Raji (cell line): Measurements from ENCODE around the gene C3orf18.

Experiments
- POLR2A ChIP-seq: IDR thresholded peaks from 2 replicates; pipeline ENCODE4 v1.6.1; 2011; ENCODE audit warnings: low read depth, low read length, control low read depth; ENCODE audit not compliant: insufficient read depth

The C3orf18 gene

DNA sequence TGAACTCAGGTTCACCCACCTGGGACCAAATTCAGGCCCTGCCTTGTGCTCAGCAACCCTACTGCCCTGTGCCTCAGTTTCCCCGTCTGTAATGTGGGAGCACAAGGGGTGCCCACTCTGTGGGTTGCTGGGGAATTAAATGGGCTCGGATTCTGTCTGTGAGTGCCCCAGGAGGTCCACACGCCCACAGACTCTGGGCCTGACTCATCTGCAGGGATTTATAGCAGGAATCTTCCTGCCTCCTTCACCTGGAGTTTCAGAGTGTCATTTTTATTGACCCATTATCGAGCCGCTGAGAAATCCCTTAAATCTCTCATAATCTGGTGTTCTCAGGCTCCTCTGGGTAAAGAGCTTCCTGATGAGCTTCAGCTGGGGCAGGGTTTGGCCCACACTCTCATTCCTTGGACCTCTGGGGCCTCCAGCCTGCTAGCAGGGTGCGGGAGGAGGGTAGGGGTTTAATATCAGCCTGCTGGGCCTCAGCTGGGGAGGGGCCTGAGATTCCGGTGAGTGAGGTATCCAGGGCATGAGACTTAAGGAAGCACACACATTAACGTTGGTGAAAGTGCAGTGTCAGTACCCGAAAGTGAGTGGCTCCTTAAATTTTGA, 16.4 kb downstream of the C3orf18 start:
- no peak for TF ChIP-seq POLR2A

DNA sequence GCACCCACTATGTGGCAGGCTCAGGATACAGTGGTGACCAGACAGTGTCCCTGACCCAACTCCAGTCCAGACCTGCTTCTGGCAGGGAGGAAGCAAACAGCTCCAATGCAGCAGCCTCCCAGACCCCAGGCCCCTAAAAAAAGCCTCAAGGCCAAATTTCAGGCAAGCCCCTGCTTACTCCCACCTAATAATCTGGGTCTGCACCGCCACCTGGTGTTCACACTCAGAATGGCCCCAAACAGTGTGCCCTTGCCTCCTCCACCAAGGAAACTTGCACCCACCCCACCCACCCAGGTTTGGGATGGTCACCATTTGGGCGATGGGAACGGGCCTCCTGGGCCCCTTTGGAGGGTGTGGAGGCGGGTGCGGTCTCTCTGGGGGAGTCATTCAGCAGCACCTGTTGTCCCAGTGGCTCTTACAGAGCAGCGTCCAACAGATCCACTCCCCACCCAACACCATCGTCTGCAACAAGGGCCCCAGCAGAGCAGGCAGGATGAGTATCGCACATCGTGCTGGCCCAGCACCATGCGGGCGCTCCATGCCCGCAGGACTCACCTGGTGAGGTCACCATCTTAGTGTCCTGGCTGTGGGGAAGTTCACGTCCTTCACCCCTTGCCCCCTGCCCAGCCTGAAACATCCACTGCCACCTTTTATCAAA, 17.3 kb downstream of the C3orf18 start:
- TF ChIP-seq POLR2A = no peak

DNA sequence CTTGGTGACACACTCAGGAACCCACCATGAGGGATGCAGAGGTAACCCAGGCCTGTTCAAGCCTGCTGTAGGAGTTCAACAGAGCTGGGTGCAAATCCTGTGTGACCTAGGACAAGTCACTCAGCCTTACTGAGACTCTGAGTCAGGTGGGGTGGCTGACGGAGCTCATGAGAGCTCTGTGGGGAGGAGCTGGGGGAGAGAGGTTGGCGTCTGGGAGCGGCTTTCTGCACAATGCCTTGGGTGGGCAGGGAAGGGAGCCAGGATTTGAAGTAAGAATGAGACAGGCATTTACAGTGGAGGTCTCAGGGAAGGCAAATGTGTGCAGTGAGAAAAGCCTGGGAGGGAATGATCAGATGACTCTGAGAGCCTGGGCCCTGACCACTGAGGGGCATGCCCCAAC, 18.3 kb downstream of the C3orf18 start:
- no peak for TF ChIP-seq POLR2A

DNA sequence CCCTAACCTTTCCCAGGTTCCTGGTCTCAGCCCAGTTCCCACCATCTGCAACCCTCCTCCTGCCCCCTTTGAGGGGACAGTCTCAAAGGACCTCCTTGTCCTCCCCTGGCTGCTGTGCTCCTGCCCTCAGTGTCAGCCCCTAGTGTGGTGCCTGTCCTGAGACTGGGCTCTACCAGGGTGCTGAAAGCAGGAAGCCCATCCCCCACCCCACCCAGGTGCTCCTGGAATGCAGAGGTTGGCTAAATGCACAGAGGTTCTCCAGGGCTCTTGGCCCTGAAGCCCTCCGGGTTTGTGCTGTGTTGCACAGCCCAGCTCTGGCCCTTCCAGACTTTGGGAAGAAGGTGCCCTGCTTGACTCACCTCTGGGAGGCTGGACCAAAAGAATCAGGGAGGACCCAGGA, 21.8 kb downstream of the C3orf18 start:
- TF ChIP-seq POLR2A = no peak

DNA sequence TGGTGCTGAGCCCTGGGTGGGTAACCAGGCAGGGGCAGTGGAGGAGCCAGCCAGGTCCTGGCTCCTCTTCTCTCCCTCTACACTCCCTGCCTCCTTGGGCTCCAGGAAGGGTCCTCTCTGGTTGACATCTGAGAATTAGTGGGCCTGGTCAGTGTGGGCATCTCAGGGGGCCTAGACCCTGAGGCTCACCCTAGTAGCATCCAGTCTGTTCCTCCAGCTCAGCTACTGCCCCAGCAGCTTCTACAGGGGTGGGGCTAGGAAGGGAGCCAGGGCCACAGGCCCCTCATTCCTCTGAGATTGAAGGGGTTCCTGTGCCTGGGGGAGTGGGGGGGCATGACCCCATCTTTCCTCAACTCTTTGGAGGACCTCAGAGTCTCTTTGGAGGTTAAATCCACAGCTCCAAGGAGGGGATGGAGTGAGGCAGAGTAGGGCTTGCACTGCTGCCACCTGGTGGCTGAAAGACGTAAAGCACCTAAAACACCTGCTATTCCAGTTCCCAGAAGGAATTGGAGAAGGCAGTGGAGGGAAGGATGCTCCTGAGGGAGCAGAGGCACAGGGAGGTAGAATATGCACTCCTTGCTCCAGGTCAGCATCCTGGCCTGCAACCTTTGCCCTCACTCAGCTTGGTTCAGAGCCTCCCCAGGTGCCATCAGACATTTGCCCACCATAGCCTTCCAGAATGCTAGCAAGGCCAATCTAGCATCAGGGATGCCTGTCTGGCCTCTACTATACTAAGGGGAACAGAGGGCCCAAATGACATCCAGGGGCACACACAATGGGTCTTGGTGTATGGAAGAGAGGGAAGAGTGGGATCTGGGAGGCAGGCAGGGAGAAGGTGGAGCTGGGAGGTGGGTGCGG, 25.1 kb downstream of the C3orf18 start:
- no peak for TF ChIP-seq POLR2A

DNA sequence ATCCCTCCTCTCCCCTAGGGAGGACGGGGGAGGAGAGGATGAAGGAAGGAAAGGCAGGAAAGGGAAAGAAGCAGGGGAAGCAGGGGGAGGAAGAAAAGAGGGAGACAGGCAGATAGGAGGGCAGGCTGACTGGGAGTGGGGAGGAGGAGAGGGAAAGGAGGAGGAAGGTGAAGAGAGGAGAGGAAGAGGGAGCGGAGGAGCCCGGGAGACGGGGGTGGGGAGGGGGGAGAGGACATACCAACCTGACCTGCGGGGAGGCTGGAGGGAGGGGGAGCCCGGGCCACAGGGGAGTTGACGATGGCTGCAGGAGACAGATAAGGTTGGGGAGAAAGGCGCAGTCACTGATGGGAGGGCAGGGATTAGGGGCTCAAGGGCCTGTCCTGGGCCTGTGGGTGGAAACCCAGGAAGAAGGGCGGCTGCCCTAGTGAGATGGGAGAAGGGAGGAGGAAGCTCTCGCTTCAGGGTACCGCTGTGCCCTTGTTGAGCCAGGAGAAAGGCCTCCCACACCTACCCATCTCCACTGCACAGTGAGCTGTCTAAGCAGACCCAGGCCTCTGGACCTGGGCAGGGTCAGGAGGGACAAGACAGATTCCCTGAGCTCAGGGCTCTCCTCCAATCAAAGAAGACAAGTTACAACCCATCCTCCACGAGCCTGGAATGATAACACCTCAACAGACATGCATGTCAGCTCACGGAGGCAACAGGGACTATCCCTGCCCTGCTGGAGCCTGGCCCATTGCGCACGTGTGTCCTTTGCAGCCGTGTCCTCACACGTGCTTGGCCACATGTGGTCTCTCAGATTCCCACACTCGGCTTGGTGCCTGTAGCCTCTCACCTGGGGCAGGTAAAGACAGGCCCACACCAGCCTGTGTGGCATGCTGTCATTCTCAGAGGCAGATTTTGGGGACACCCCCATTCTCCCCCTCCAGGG, 27.9 kb downstream of the C3orf18 start:
- TF ChIP-seq POLR2A = no peak

DNA sequence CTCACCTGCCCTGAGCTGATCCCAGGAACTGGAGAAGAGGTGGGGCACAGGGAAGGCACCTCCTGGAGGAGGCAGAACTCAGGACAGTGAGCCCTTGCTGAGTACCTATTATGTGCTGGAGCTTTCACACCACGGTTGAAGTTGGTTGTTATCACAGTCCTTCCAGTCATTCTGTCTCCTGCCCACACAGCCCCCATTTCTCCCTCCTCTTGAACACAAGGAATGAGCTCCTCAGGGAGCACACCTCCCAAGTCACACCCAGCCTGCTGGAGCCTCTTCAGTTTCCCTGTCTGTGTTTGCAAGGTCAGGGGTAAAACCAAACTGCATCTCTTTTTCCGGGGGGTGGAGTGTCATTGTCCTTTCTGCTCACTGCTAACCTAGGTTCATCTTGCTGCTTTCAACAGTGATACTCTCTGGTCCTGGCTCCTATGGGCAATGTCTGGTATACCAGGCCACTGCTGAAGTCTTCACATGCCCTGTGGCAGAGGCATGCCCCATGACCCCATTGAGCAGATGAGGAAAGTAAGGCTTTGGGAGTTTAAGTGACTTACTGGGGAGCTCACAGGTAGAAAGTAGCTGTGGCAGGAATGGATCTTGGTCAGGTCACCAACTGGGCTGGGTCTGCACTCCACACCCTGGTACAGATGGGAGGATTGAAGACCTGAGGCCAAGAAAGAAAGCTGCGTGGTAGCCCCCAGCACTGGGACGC, 30.0 kb downstream of the C3orf18 start:
- TF ChIP-seq POLR2A = no peak

DNA sequence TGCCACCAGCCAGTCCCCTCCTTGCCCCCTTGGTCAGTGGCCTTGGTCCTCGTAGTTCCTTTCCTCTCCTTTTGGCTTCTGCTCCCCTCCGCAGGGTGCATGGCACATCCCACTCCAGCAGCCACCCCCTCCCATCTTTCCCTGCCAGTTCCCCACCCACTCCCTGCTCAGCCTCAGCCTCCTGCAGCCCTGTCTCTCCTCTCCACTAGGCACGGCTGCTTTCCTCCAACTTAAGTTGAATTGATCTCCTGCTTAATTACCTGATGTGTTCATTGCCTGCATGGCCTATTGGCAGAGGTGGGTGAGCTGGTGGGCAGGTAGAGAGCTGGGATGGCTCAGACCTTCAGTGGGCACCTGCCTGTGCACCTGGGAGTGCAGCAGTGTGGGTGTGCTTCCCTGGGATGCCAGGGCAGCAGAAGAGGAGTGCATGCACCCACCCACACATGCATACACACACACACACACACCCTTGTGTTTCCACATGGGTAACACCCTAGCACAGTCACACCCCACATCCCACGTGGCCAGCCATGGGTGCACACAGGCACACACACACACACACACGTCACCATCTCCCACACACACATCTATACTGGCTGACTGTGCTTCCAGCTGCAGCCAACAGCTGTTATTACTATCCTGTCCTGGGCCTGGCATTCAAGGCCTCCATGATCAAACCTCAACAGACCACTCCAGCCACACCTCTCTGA, 30.9 kb downstream of the C3orf18 start:
- TF ChIP-seq POLR2A = no peak

DNA sequence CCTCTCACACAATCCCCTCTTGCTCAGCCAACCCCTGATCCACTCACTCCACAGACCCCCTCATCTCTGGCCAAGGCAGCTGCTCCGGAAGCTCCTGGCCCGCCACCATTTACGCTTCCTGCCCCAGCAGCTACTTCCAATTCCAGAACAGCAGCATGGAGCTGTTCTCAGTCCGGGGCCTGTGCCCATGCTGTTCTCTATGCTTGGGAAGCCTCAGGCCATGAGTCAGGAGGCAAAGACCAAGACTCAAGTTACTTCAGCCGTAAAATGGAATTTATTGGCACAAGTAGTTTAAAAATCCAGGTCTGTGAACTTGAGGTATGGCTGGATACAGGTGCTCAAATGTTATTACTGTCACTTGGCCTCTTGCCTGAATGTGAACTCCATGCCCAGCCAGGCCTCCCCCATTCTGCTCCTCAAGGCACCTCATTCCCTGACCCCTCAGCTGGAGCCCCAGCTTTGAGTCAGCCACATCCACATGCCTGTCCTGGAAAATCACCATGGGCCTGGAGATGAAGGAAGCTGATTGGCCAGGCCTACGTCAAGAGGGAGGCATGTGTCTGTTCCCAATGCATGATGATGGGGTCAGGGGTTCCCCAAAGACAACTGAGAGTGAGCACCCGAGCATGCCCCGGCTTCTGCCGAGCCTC, 32.7 kb downstream of the C3orf18 start:
- TF ChIP-seq POLR2A = no peak

DNA sequence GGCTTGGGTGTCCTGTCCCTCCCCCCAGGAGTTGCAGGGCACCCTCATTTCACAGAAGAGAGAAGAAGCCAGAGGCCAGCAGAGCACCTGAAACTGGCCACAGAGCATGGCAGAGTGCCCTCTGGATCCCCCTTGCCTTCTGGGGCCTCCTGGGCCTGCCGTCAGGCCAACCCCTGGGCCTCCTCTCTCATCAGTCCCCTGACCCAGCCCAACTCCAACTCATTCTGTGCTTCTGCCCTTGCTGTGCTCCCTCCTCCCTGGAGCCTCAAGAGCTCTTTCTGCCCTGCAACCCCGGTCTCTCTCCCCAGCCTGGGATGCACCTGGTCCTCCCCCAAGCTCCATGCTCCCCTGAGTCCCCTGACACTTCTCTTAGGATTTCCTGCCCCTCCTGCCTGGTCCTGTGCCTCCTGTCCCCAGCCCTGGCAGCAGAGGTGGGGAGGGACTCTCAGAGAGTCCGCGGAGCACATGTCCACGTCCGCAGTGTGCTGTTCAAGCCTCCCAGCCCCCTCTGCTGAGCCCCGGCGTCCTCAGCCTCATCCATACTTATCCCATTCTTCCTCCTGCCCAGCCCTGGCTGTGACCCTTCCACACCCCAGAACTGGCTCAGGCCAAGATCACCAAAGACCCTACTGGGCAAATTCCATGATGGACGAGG, 33.6 kb downstream of the C3orf18 start:
- no peak for TF ChIP-seq POLR2A

DNA sequence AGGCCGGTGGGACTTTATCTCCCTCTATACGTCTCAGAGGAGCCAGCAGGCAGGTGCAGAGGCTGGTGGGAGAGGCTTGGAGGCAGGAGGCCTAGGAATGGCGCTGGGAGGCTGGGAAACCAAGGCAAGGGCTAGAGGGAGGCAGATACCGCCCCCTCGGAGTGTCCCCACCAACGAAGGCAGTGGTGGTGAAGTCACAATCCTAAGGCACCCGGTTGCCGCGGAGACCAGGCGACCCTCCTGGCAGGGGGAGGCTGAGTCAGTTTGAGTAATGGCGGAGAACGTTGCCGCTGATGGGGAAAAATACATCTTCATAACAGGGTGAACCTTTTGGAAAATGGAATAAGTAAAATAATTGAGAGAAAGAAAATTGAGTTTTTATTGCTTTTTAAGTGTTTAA, 34.2 kb downstream of the C3orf18 start:
- TF ChIP-seq POLR2A = no peak

DNA sequence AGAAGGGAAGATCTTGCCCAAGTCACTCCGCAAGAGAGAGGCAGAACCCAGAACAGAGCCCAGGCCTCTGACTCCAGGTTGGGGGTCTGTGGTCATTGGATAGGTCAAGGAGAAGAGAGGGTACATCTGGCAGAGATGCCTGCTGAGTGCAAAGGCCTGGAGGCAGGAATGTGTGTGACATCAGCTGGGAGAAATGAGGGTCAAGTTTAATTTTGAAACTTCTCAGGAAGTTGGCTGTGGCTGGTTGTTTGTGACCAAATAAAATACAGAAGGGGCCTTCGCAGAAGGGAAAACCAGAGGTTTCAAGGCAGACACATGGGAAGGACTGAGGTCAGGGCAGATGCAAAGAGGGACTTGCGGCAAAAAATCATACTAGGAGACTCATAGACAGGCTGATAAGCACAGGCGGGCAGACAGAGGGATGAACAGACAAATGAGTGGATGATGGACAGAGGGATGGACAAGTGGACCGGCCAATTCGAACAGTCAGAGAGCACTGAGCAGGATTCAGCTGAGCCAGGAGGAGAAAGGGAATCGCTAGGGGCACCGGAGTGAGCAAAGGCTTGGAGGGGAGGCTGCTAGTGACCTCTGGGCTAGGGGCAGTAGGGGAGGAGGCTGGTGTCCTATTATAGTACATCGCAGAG, 35.4 kb downstream of the C3orf18 start:
- TF ChIP-seq POLR2A = no peak
